GM23338 (cell line): Measurements from ENCODE around the gene MVB12B. TPM values are rescaled to one million over a fixed set of nuclear protein-coding genes. Genes with fewer than 3 reads are reported as not detected.

Experiments
- ATAC-seq: fragments of 200-7000 bp; cut with Tn5 transposase; 3 replicates; pipeline ENCODE4 v1.9.1; 2020
- DNase-seq: peaks from one replicate; pipeline ENCODE4 v3.0.0-alpha.2; 2015; ENCODE audit warnings: low spot score
- H2AFZ ChIP-seq: fragments of 200-600 bp; sonication (generic); 2 replicates; pipeline ENCODE4 v1.8.0; 2016; ENCODE audit warnings: antibody characterized with exemption, mild to moderate bottlenecking, moderate library complexity
- H3F3A ChIP-seq: fragments of 200-600 bp; sonication (generic); replicated peaks from 2 replicates; pipeline ENCODE4 v1.8.0; 2017; ENCODE audit warnings: antibody characterized with exemption, mixed run types, low read depth
- H3K27ac ChIP-seq: fragments of 200-600 bp; sonication (generic); 2 replicates; pipeline ENCODE4 v1.6.1; 2016; ENCODE audit warnings: low read depth
- H3K27me3 ChIP-seq: fragments of 200-600 bp; sonication (generic); 2 replicates; pipeline ENCODE4 v1.8.0; 2016; ENCODE audit warnings: mild to moderate bottlenecking, mixed run types, moderate library complexity; ENCODE audit not compliant: insufficient read depth
- H3K36me3 ChIP-seq: fragments of 200-600 bp; sonication (generic); 2 replicates; pipeline ENCODE4 v1.8.0; 2016; ENCODE audit warnings: mild to moderate bottlenecking; ENCODE audit not compliant: insufficient read depth
- H3K4me1 ChIP-seq: fragments of 200-600 bp; sonication (generic); 2 replicates; pipeline ENCODE4 v1.8.0; 2016; ENCODE audit warnings: mild to moderate bottlenecking, moderate library complexity; ENCODE audit not compliant: insufficient read depth
- H3K4me2 ChIP-seq: fragments of 200-600 bp; sonication (generic); 2 replicates; pipeline ENCODE4 v1.7.1; 2017; ENCODE audit warnings: mixed run types
- H3K4me3 ChIP-seq: fragments of 200-600 bp; sonication (generic); 2 replicates; pipeline ENCODE4 v1.6.1; 2016; ENCODE audit warnings: mixed run types
- H3K79me2 ChIP-seq: fragments of 200-600 bp; sonication (generic); replicated peaks from 2 replicates; pipeline ENCODE4 v1.8.0; 2017; ENCODE audit warnings: mild to moderate bottlenecking; ENCODE audit not compliant: insufficient read depth
- H3K9me2 ChIP-seq: fragments of 200-600 bp; sonication (generic); 2 replicates; pipeline ENCODE4 v1.8.0; 2017; ENCODE audit not compliant: insufficient read depth
- H4K20me1 ChIP-seq: fragments of 200-600 bp; sonication (generic); replicated peaks from 2 replicates; pipeline ENCODE4 v1.8.0; 2017; ENCODE audit warnings: mild to moderate bottlenecking; ENCODE audit not compliant: insufficient read depth
- H3K27ac Mint-ChIP-seq: 2 replicates; pipeline ENCODE4 v1.8.0; 2020; ENCODE audit warnings: inconsistent platforms, mild to moderate bottlenecking, moderate library complexity, mixed read lengths
- H3K27me3 Mint-ChIP-seq: 3 replicates; pipeline ENCODE4 v1.8.0; 2022; ENCODE audit warnings: low read depth, mild to moderate bottlenecking, moderate library complexity, mixed read lengths, inconsistent platforms; ENCODE audit not compliant: insufficient read depth, poor library complexity
- H3K36me3 Mint-ChIP-seq: 3 replicates; pipeline ENCODE4 v1.8.0; 2021; ENCODE audit warnings: low read depth, mild to moderate bottlenecking, inconsistent platforms, moderate library complexity, mixed read lengths
- H3K4me1 Mint-ChIP-seq: 3 replicates; pipeline ENCODE4 v1.8.0; 2020; ENCODE audit warnings: mild to moderate bottlenecking, inconsistent platforms, mixed read lengths
- H3K4me3 Mint-ChIP-seq: 3 replicates; pipeline ENCODE4 v1.8.0; 2021; ENCODE audit warnings: moderate library complexity, mild to moderate bottlenecking, inconsistent platforms, mixed read lengths
- H3K9me3 Mint-ChIP-seq: 3 replicates; pipeline ENCODE4 v1.8.0; 2020; ENCODE audit warnings: moderate library complexity, mild to moderate bottlenecking, inconsistent platforms, mixed read lengths
- CREB1 ChIP-seq: fragments of 250-450 bp; sonication (Bioruptor Pico); IDR thresholded peaks from 2 replicates; pipeline ENCODE4 v1.5.0; 2020; ENCODE audit warnings: low read depth, mild to moderate bottlenecking, moderate library complexity
- ETS1 ChIP-seq: IDR thresholded peaks from 2 replicates; pipeline ENCODE4 v1.6.1; 2016; ENCODE audit warnings: antibody characterized with exemption
- EZH2 ChIP-seq: fragments of 200-600 bp; sonication (generic); IDR thresholded peaks from one replicate; pipeline ENCODE4 v1.8.0; 2017; ENCODE audit warnings: antibody characterized with exemption, mild to moderate bottlenecking, low read depth; ENCODE audit not compliant: unreplicated experiment
- EZH2phosphoT487 ChIP-seq: fragments of 200-600 bp; sonication (generic); IDR thresholded peaks from one replicate; pipeline ENCODE4 v1.8.1; 2018; ENCODE audit warnings: antibody characterized with exemption; ENCODE audit not compliant: unreplicated experiment
- JUNB ChIP-seq: IDR thresholded peaks from one replicate; pipeline ENCODE4 v1.6.1; 2016; ENCODE audit warnings: antibody characterized with exemption; ENCODE audit not compliant: unreplicated experiment
- NANOG ChIP-seq: IDR thresholded peaks from 2 replicates; pipeline ENCODE4 v1.6.1; 2016; ENCODE audit warnings: antibody characterized with exemption, borderline replicate concordance
- POLR2AphosphoS5 ChIP-seq: IDR thresholded peaks from 2 replicates; pipeline ENCODE4 v1.6.1; 2016; ENCODE audit warnings: antibody characterized with exemption, low read depth
- STAT1 ChIP-seq: IDR thresholded peaks from one replicate; pipeline ENCODE4 v1.6.1; 2016; ENCODE audit warnings: antibody characterized with exemption; ENCODE audit not compliant: unreplicated experiment
- ZNF114 ChIP-seq: fragments of 250-450 bp; sonication (Bioruptor Pico); IDR thresholded peaks from 2 replicates; pipeline ENCODE4 v1.5.0; 2020; ENCODE audit warnings: mild to moderate bottlenecking, moderate library complexity
- ZNF331 ChIP-seq: fragments of 250-450 bp; sonication (Bioruptor Pico); IDR thresholded peaks from 2 replicates; pipeline ENCODE4 v1.5.0; 2020; ENCODE audit warnings: low read depth, mild to moderate bottlenecking, moderate library complexity
- polyA plus RNA-seq: library from polyadenylated mRNA; unstranded; fragments of >200 nt; fragmentation: Nextera tagmentation; extraction: Ambion mirVana; gene quantifications from 2 replicates; pipeline ENCODE4 v1.2.1, GENCODE V29; 2016
- total RNA-seq: library from RNA; depleted of rRNA; stranded (reverse); fragments of >200 nt; shearing (Covaris generic); gene quantifications from 2 replicates; pipeline ENCODE4 v1.2.3, GENCODE V29; 2014
- TF ChIP-seq, protein P1 (sequence below): IDR thresholded peaks from one replicate; pipeline ENCODE4 v1.6.1; 2018; ENCODE audit warnings: antibody characterized with exemption; ENCODE audit not compliant: unreplicated experiment
- TF ChIP-seq, protein P2 (sequence below): fragments of 250-450 bp; sonication (Bioruptor Pico); IDR thresholded peaks from 2 replicates; pipeline ENCODE4 v1.5.0; 2020; ENCODE audit warnings: mild to moderate bottlenecking, moderate library complexity

Gene MVB12B
- total and polyA plus RNA-seq, 2 experiments from 2014 or later, result 1.9 to 6.6 TPM

DNA sequence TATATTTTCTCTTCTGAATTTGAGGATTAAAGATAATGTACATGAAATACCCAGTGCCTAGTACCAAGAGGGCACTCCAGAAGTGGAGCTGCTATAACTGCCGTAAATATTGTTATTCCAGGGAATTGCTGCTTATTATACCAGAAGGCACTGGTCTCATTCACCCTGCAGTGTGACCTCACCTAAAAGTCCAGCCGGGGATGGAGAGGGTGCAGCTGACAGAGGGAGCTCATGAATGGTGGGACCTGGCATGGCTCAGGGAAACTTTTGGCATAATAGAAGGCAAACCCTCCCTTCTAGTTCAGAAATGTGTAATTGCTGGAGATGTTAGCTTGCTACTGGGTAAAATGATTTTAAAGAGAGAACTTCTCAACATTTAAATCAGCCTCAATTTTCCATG is 108.5 kb downstream of the MVB12B start (continued):
- no peak for TF ChIP-seq EZH2
- no peak for TF ChIP-seq ZNF114
- no peak for TF ChIP-seq ETS1
- TF ChIP-seq, protein P1, sequence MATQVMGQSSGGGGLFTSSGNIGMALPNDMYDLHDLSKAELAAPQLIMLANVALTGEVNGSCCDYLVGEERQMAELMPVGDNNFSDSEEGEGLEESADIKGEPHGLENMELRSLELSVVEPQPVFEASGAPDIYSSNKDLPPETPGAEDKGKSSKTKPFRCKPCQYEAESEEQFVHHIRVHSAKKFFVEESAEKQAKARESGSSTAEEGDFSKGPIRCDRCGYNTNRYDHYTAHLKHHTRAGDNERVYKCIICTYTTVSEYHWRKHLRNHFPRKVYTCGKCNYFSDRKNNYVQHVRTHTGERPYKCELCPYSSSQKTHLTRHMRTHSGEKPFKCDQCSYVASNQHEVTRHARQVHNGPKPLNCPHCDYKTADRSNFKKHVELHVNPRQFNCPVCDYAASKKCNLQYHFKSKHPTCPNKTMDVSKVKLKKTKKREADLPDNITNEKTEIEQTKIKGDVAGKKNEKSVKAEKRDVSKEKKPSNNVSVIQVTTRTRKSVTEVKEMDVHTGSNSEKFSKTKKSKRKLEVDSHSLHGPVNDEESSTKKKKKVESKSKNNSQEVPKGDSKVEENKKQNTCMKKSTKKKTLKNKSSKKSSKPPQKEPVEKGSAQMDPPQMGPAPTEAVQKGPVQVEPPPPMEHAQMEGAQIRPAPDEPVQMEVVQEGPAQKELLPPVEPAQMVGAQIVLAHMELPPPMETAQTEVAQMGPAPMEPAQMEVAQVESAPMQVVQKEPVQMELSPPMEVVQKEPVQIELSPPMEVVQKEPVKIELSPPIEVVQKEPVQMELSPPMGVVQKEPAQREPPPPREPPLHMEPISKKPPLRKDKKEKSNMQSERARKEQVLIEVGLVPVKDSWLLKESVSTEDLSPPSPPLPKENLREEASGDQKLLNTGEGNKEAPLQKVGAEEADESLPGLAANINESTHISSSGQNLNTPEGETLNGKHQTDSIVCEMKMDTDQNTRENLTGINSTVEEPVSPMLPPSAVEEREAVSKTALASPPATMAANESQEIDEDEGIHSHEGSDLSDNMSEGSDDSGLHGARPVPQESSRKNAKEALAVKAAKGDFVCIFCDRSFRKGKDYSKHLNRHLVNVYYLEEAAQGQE, result no peak
- no peak for TF ChIP-seq CREB1

DNA sequence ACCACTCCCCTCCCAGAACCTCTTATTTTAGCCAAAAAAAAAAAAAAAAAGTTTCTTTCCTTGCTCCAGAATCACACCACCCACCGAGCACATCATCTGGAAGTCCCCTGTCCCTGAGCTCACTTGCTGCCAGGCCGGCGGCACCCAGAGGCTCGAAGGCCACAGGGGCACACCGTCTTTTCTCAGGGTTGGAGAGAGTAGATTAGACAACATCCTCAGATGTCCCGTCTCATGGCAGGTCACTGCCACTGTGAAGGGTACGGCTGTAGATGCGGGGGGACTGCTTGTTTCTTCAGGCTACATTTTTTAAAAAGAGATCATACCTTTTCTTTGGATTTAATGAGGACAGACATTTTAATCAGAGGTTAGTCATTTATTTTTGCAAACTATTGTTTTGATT is 109.0 kb downstream of the MVB12B start:
- no peaks in the 10 kb centered on the region for H3F3A ChIP-seq
- peaks cover 11% of the 10 kb centered on the region for H3K4me1 Mint-ChIP-seq
- no peaks in the 10 kb centered on the region for H3K79me2 ChIP-seq
- no peak overlapping the region for H3K4me3 Mint-ChIP-seq
- no peaks in the 10 kb centered on the region for H3K27me3 ChIP-seq
- H3K36me3 Mint-ChIP-seq, result no peaks in the 10 kb centered on the region
- H3K9me2 ChIP-seq, result no peaks in the 10 kb centered on the region
- no peaks in the 10 kb centered on the region; the same call in 1 of the 2 replicates for H3K4me1 ChIP-seq
- no peak overlapping the region for H3K27ac Mint-ChIP-seq
- H4K20me1 ChIP-seq, result no peaks in the 10 kb centered on the region
- H3K9me3 Mint-ChIP-seq, result no peaks in the 10 kb centered on the region; the same call in 2 of the 3 replicates
- no peak overlapping the region for H2AFZ ChIP-seq
- H3K36me3 ChIP-seq, result no peaks in the 10 kb centered on the region
- DNase-seq (no peak), ATAC-seq (no peak)
- H3K27ac ChIP-seq, result no peak overlapping the region
- H3K4me2 ChIP-seq, result no peak overlapping the region
- no peak for TF ChIP-seq EZH2
- TF ChIP-seq JUNB, result no peak
- TF ChIP-seq, protein P2, sequence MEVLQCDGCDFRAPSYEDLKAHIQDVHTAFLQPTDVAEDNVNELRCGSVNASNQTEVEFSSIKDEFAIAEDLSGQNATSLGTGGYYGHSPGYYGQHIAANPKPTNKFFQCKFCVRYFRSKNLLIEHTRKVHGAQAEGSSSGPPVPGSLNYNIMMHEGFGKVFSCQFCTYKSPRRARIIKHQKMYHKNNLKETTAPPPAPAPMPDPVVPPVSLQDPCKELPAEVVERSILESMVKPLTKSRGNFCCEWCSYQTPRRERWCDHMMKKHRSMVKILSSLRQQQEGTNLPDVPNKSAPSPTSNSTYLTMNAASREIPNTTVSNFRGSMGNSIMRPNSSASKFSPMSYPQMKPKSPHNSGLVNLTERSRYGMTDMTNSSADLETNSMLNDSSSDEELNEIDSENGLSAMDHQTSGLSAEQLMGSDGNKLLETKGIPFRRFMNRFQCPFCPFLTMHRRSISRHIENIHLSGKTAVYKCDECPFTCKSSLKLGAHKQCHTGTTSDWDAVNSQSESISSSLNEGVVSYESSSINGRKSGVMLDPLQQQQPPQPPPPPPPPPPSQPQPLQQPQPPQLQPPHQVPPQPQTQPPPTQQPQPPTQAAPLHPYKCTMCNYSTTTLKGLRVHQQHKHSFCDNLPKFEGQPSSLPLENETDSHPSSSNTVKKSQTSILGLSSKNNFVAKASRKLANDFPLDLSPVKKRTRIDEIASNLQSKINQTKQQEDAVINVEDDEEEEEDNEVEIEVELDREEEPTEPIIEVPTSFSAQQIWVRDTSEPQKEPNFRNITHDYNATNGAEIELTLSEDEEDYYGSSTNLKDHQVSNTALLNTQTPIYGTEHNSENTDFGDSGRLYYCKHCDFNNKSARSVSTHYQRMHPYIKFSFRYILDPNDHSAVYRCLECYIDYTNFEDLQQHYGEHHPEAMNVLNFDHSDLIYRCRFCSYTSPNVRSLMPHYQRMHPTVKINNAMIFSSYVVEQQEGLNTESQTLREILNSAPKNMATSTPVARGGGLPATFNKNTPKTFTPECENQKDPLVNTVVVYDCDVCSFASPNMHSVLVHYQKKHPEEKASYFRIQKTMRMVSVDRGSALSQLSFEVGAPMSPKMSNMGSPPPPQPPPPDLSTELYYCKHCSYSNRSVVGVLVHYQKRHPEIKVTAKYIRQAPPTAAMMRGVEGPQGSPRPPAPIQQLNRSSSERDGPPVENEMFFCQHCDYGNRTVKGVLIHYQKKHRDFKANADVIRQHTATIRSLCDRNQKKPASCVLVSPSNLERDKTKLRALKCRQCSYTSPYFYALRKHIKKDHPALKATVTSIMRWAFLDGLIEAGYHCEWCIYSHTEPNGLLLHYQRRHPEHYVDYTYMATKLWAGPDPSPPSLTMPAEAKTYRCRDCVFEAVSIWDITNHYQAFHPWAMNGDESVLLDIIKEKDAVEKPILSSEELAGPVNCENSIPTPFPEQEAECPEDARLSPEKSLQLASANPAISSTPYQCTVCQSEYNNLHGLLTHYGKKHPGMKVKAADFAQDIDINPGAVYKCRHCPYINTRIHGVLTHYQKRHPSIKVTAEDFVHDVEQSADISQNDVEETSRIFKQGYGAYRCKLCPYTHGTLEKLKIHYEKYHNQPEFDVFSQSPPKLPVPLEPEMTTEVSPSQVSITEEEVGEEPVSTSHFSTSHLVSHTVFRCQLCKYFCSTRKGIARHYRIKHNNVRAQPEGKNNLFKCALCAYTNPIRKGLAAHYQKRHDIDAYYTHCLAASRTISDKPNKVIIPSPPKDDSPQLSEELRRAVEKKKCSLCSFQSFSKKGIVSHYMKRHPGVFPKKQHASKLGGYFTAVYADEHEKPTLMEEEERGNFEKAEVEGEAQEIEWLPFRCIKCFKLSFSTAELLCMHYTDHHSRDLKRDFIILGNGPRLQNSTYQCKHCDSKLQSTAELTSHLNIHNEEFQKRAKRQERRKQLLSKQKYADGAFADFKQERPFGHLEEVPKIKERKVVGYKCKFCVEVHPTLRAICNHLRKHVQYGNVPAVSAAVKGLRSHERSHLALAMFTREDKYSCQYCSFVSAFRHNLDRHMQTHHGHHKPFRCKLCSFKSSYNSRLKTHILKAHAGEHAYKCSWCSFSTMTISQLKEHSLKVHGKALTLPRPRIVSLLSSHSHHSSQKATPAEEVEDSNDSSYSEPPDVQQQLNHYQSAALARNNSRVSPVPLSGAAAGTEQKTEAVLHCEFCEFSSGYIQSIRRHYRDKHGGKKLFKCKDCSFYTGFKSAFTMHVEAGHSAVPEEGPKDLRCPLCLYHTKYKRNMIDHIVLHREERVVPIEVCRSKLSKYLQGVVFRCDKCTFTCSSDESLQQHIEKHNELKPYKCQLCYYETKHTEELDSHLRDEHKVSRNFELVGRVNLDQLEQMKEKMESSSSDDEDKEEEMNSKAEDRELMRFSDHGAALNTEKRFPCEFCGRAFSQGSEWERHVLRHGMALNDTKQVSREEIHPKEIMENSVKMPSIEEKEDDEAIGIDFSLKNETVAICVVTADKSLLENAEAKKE, result no peak
- no peak for TF ChIP-seq EZH2phosphoT487
- TF ChIP-seq NANOG, result no peak
- TF ChIP-seq STAT1, result no peak
- TF ChIP-seq POLR2AphosphoS5, result no peak
- TF ChIP-seq ZNF331 (CRISPR knock-in tag), result no peak
- H3K27me3 Mint-ChIP-seq, result peaks cover 6% of the 10 kb centered on the region
- no peak overlapping the region for H3K4me3 ChIP-seq
